ENCODE data around the gene PTK7.

Gene PTK7

GRCh38 chr6:43037706-43038105 lies 38.4 kb upstream of the PTK7 start:
- TF ChIP-seq USF1 (IDR thresholded peaks at IDR 0.05) = no peak
- no peak for TF ChIP-seq EP300 (IDR thresholded peaks at IDR 0.05; ENCODE audit: borderline replicate concordance)
- TF ChIP-seq CEBPB (IDR thresholded peaks at IDR 0.05) = no peak
- TF ChIP-seq ZBTB7A (IDR thresholded peaks at IDR 0.05; ENCODE audit: low read depth) = no peak
- no peak for TF ChIP-seq REST (IDR thresholded peaks at IDR 0.05; ENCODE audit: low read depth)
- TF ChIP-seq TAF1 (IDR thresholded peaks at IDR 0.05; ENCODE audit: low read depth) = no peak
- no peak for TF ChIP-seq NFIC (IDR thresholded peaks at IDR 0.05)
- TF ChIP-seq RAD21 (IDR thresholded peaks at IDR 0.05; ENCODE audit: low read depth) = no peak
- TF ChIP-seq TCF12 (IDR thresholded peaks at IDR 0.05; ENCODE audit: low read depth) = no peak
- TF ChIP-seq EGR1 (IDR thresholded peaks at IDR 0.05) = no peak

GRCh38 chr6:43038727-43039126 lies 37.4 kb upstream of the PTK7 start:
- no peak for TF ChIP-seq ZBTB7A (IDR thresholded peaks at IDR 0.05; ENCODE audit: low read depth)
- no peak for TF ChIP-seq TCF12 (IDR thresholded peaks at IDR 0.05; ENCODE audit: low read depth)
- no peak for TF ChIP-seq MAX (IDR thresholded peaks at IDR 0.05)
- no peak for TF ChIP-seq EGR1 (IDR thresholded peaks at IDR 0.05)
- TF ChIP-seq TAF1 (IDR thresholded peaks at IDR 0.05; ENCODE audit: low read depth) = no peak
- TF ChIP-seq RAD21 (IDR thresholded peaks at IDR 0.05; ENCODE audit: low read depth) = no peak
- no peak for TF ChIP-seq USF1 (IDR thresholded peaks at IDR 0.05)
- TF ChIP-seq REST (IDR thresholded peaks at IDR 0.05; ENCODE audit: low read depth) = no peak
- TF ChIP-seq TEAD4 (IDR thresholded peaks at IDR 0.05) = no peak
- TF ChIP-seq CREB1 (IDR thresholded peaks at IDR 0.05; ENCODE audit: low read depth) = no peak
- TF ChIP-seq EP300 (IDR thresholded peaks at IDR 0.05; ENCODE audit: borderline replicate concordance) = no peak
- TF ChIP-seq CEBPB (IDR thresholded peaks at IDR 0.05) = no peak
- TF ChIP-seq YY1 (IDR thresholded peaks at IDR 0.05; ENCODE audit: low read depth) = no peak
- TF ChIP-seq FOXM1 (IDR thresholded peaks at IDR 0.05; ENCODE audit: borderline replicate concordance, low read depth) = no peak
- TF ChIP-seq NFIC (IDR thresholded peaks at IDR 0.05) = no peak

- no peak for TF ChIP-seq EP300 (IDR thresholded peaks at IDR 0.05; ENCODE audit: borderline replicate concordance)
- TF ChIP-seq USF1 (IDR thresholded peaks at IDR 0.05) = no peak
- TF ChIP-seq NFIC (IDR thresholded peaks at IDR 0.05) = no peak
Observed at GRCh38 chr6:43040542-43041257, 35.4 kb upstream of the PTK7 start.

GRCh38 chr6:43043310-43043709 lies 32.8 kb upstream of the PTK7 start:
- TF ChIP-seq TAF1 (IDR thresholded peaks at IDR 0.05; ENCODE audit: low read depth) (no peak), TCF12 (IDR thresholded peaks at IDR 0.05; ENCODE audit: low read depth) (no peak), YY1 (IDR thresholded peaks at IDR 0.05; ENCODE audit: low read depth) (no peak), REST (IDR thresholded peaks at IDR 0.05; ENCODE audit: low read depth) (no peak), ZBTB7A (IDR thresholded peaks at IDR 0.05; ENCODE audit: low read depth) (no peak), NFIC (IDR thresholded peaks at IDR 0.05) (no peak), CREB1 (IDR thresholded peaks at IDR 0.05; ENCODE audit: low read depth) (no peak), FOXM1 (IDR thresholded peaks at IDR 0.05; ENCODE audit: borderline replicate concordance, low read depth) (no peak), CEBPB (IDR thresholded peaks at IDR 0.05) (no peak), TEAD4 (IDR thresholded peaks at IDR 0.05) (no peak), RAD21 (IDR thresholded peaks at IDR 0.05; ENCODE audit: low read depth) (no peak), USF1 (IDR thresholded peaks at IDR 0.05) (no peak), EGR1 (IDR thresholded peaks at IDR 0.05) (no peak), EP300 (IDR thresholded peaks at IDR 0.05; ENCODE audit: borderline replicate concordance) (no peak)

Data from Ishikawa (cell line).